K562 (cell line): ENCODE results near the gene KNDC1. TPM values are rescaled to one million over a fixed set of nuclear protein-coding genes. Genes with fewer than 3 reads are reported as not detected.

ENCODE experiments used
- CBX5 ChIP-seq: IDR thresholded peaks from 2 replicates; pipeline ENCODE4 v1.6.1; 2014; ENCODE audit warnings: low read depth, borderline replicate concordance
- CGGBP1 ChIP-seq: fragments of 250-450 bp; sonication (Bioruptor Pico); IDR thresholded peaks from 2 replicates; pipeline ENCODE4 v1.9.0; 2021; ENCODE audit warnings: mild to moderate bottlenecking
- CHD2 ChIP-seq: IDR thresholded peaks from 2 replicates; pipeline ENCODE4 v1.6.1; 2011; ENCODE audit warnings: low read depth, low read length
- DPF2 ChIP-seq: fragments of 450-650 bp; IDR thresholded peaks from 2 replicates; pipeline ENCODE4 v1.6.1; 2016
- HBP1 ChIP-seq: fragments of 450-650 bp; formaldehyde crosslinking; IDR thresholded peaks from 2 replicates; pipeline ENCODE4 v1.4.0; 2022; ENCODE audit warnings: missing genetic modification characterization
- KDM1A ChIP-seq, 2 experiments: fragments of 450-650 bp; IDR thresholded peaks; 2 replicates each; pipeline ENCODE4 v1.6.1; 2016; ENCODE audit warnings: mild to moderate bottlenecking in 2 of 2
- OTX1 ChIP-seq: fragments of 450-650 bp; formaldehyde crosslinking; IDR thresholded peaks from 2 replicates; pipeline ENCODE4 v1.4.0; 2022; ENCODE audit warnings: mild to moderate bottlenecking
- PCBP1 ChIP-seq: fragments of 200-400 bp; formaldehyde crosslinking; IDR thresholded peaks from 2 replicates; pipeline ENCODE4 v1.6.1; 2018; ENCODE audit warnings: mild to moderate bottlenecking, low read depth, low read length; ENCODE audit not compliant: poor library complexity, severe bottlenecking
- RB1 ChIP-seq: fragments of 450-650 bp; IDR thresholded peaks from 2 replicates; pipeline ENCODE4 v1.6.1; 2017; ENCODE audit warnings: low read depth, mild to moderate bottlenecking
- THAP7 ChIP-seq: fragments of 250-450 bp; sonication (Bioruptor Pico); IDR thresholded peaks from 2 replicates; pipeline ENCODE4 v1.5.0; 2021
- TRIM25 ChIP-seq: fragments of 450-650 bp; IDR thresholded peaks from 2 replicates; pipeline ENCODE4 v1.7.0; 2016; ENCODE audit warnings: borderline replicate concordance
- XRCC5 ChIP-seq: fragments of 200-400 bp; formaldehyde crosslinking; IDR thresholded peaks from 2 replicates; pipeline ENCODE4 v1.6.1; 2017; ENCODE audit warnings: low read depth, mild to moderate bottlenecking, low read length
- ZNF134 ChIP-seq: fragments of 250-450 bp; sonication (Bioruptor Pico); conservative IDR thresholded peaks from 2 replicates; pipeline ENCODE4 v1.4.0; 2020
- ZNF197 ChIP-seq: fragments of 200-800 bp; sonication (Bioruptor generic); IDR thresholded peaks from 2 replicates; pipeline ENCODE4 v1.6.1; 2016; ENCODE audit warnings: low read depth, missing genetic modification characterization, missing compliant biosample characterization
- ZNF212 ChIP-seq: fragments of 450-650 bp; formaldehyde crosslinking; IDR thresholded peaks from 2 replicates; pipeline ENCODE4 v1.4.0; 2020; ENCODE audit warnings: mild to moderate bottlenecking
- ZNF639 ChIP-seq, 2 experiments: fragments of 200-800 bp in 1 of 2; sonication (Bioruptor generic) in 1 of 2; sonication (generic) in 1 of 2; formaldehyde crosslinking in 1 of 2; IDR thresholded peaks in 1 of 2; conservative IDR thresholded peaks in 1 of 2; 2 replicates each; pipeline versions ENCODE4 v1.5.0 to v1.6.1; 2016 to 2020; ENCODE audit warnings: missing compliant biosample characterization in 1 of 2, missing genetic modification characterization in 1 of 2, missing genetic modification reagents in 1 of 2
- polyA plus RNA-seq, 8 experiments: library from polyadenylated mRNA; depleted of rRNA in 4 of 8; stranded (reverse) in 5 of 8; unstranded in 3 of 8; fragments of >200 nt; fragmentation: Nextera tagmentation in 2 of 8; fragmentation: Illumina TruSeq in 1 of 8; extraction: Ambion mirVana in 2 of 8; extraction: Trizol in 1 of 8; gene quantifications; 2 replicates each; pipeline versions ENCODE4 v1.2.1 to v1.2.3, GENCODE V29; 2011 to 2014; ENCODE audit warnings: inconsistent platforms in 1 of 8, missing spikeins in 1 of 8
- total RNA-seq, 7 experiments: library from RNA; depleted of rRNA in 6 of 7; stranded (reverse); fragments of >200 nt in 6 of 7; fragmentation: Illumina TruSeq in 2 of 7; extraction: Trizol in 2 of 7; gene quantifications; 2 replicates each; pipeline versions ENCODE4 v1.2.1 to v1.2.3, GENCODE V29; 2011 to 2021; ENCODE audit warnings: low replicate concordance in 1 of 7
- TF ChIP-seq, protein P1 (sequence below), 2 experiments: fragments of 450-650 bp; IDR thresholded peaks; 2 replicates each; pipeline ENCODE4 v1.6.1; 2018; ENCODE audit warnings: mild to moderate bottlenecking in 2 of 2, low read depth in 1 of 2; ENCODE audit not compliant: partially characterized antibody in 2 of 2
- TF ChIP-seq, protein P2 (sequence below): fragments of 450-650 bp; IDR thresholded peaks from one replicate; pipeline ENCODE4 v1.6.1; 2018; ENCODE audit warnings: mild to moderate bottlenecking, moderate library complexity; ENCODE audit not compliant: partially characterized antibody

KNDC1 gene
- total and polyA plus RNA-seq, 9 of the 15 experiments (the other 6 are each of a cell fraction or from before 2014, with no cell fraction given), result 0.07 to 0.26 (median 0.11) TPM; not detected in 6

DNA sequence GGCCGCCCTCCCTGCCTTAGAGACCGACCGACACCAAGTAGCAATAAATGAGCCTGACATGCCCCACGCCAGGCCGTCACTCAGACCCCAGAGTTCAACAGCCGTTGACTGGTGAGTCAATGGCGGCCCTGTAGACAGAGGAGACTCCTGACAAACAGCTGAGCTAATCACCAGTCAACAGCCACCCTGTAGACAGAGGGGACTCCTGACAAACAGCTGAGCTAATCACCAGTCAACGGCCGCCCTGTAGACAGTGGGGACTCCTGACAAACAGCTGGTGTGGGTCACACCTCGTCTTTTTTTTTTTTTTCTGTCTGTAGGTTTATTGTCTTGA is 16.9 kb upstream of the KNDC1 start (continued):
- TF ChIP-seq, protein P1, sequence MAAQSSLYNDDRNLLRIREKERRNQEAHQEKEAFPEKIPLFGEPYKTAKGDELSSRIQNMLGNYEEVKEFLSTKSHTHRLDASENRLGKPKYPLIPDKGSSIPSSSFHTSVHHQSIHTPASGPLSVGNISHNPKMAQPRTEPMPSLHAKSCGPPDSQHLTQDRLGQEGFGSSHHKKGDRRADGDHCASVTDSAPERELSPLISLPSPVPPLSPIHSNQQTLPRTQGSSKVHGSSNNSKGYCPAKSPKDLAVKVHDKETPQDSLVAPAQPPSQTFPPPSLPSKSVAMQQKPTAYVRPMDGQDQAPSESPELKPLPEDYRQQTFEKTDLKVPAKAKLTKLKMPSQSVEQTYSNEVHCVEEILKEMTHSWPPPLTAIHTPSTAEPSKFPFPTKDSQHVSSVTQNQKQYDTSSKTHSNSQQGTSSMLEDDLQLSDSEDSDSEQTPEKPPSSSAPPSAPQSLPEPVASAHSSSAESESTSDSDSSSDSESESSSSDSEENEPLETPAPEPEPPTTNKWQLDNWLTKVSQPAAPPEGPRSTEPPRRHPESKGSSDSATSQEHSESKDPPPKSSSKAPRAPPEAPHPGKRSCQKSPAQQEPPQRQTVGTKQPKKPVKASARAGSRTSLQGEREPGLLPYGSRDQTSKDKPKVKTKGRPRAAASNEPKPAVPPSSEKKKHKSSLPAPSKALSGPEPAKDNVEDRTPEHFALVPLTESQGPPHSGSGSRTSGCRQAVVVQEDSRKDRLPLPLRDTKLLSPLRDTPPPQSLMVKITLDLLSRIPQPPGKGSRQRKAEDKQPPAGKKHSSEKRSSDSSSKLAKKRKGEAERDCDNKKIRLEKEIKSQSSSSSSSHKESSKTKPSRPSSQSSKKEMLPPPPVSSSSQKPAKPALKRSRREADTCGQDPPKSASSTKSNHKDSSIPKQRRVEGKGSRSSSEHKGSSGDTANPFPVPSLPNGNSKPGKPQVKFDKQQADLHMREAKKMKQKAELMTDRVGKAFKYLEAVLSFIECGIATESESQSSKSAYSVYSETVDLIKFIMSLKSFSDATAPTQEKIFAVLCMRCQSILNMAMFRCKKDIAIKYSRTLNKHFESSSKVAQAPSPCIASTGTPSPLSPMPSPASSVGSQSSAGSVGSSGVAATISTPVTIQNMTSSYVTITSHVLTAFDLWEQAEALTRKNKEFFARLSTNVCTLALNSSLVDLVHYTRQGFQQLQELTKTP (IDR thresholded peaks at IDR 0.05; ENCODE audit: low read depth in 1 of 2, partially characterized antibody in 2 of 2), result no peak
- TF ChIP-seq THAP7 (CRISPR knock-in tag) (no peak), OTX1 (no peak), CBX5 (no peak), ZNF197 (CRISPR knock-in tag) (no peak), ZNF212 (no peak), KDM1A (IDR thresholded peaks at IDR 0.05) (no peak), HBP1 (no peak), RB1 (no peak), CGGBP1 (CRISPR knock-in tag) (no peak), TRIM25 (no peak), ZNF134 (CRISPR knock-in tag) (no peak), XRCC5 (no peak), PCBP1 (no peak), ZNF639 (CRISPR knock-in tag; conservative IDR thresholded peaks at IDR 0.05 in 1 of 2, IDR thresholded peaks at IDR 0.05 in 1 of 2) (no peak), DPF2 (0 out of 2 replicates have a peak, but pooled peaks have one; percentile 33), CHD2 (no peak)
- TF ChIP-seq, protein P2, sequence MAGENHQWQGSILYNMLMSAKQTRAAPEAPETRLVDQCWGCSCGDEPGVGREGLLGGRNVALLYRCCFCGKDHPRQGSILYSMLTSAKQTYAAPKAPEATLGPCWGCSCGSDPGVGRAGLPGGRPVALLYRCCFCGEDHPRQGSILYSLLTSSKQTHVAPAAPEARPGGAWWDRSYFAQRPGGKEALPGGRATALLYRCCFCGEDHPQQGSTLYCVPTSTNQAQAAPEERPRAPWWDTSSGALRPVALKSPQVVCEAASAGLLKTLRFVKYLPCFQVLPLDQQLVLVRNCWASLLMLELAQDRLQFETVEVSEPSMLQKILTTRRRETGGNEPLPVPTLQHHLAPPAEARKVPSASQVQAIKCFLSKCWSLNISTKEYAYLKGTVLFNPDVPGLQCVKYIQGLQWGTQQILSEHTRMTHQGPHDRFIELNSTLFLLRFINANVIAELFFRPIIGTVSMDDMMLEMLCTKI, result no peak
